ENCODE data around the gene NTN3.

NTN3 gene

DNA sequence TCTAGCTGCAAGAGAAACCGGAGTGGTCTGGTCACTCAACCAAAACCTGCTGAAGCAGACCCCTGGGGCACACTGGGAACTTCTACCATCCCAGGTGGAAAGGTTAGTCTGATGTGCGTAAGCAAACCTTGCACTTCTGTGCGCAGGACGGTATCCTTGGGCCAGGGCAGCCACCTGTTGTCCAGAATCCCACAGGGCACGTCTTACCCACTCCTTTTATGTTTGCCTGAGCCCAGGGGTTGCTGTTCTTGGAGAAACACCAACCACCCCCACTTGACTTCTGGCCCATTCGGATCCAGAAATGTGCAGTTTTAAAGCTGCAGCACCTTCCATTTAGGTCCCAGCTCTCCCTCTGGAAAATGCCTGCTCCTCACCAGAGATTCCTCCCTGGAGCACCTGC lies 22.5 kb downstream of the NTN3 start:
- no peak overlapping the region for H3K4me3 ChIP-seq (ENCODE audit: low read depth, low read length)
- DNase-seq (ENCODE audit: low read depth): no peak
- TF ChIP-seq, protein P1, sequence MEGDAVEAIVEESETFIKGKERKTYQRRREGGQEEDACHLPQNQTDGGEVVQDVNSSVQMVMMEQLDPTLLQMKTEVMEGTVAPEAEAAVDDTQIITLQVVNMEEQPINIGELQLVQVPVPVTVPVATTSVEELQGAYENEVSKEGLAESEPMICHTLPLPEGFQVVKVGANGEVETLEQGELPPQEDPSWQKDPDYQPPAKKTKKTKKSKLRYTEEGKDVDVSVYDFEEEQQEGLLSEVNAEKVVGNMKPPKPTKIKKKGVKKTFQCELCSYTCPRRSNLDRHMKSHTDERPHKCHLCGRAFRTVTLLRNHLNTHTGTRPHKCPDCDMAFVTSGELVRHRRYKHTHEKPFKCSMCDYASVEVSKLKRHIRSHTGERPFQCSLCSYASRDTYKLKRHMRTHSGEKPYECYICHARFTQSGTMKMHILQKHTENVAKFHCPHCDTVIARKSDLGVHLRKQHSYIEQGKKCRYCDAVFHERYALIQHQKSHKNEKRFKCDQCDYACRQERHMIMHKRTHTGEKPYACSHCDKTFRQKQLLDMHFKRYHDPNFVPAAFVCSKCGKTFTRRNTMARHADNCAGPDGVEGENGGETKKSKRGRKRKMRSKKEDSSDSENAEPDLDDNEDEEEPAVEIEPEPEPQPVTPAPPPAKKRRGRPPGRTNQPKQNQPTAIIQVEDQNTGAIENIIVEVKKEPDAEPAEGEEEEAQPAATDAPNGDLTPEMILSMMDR (IDR thresholded peaks at IDR 0.05; ENCODE audit: control insufficient read depth, extremely low read depth, insufficient read depth): no peak

DNA sequence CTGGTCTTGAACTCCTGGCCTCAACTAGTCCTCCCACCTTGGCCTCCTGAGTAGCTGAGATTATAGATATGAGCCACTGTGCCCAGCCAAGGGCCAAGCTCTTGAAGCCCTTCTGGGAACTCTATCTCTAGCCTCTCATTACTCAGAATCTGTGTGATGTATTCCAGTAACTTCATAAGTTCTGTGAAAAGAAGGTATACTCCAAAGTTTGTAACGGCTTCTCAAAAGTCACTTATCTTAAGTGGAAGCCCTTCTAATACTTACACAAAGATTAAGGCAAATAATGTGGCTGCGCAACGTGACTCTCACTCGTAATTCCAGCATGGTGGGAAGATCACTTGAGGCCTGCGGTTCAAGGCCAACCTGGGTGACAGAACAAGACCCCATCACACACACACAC lies 23.5 kb downstream of the NTN3 start:
- TF ChIP-seq, protein P1 (IDR thresholded peaks at IDR 0.05; ENCODE audit: control insufficient read depth, extremely low read depth, insufficient read depth): no peak
- no peak overlapping the region for H3K4me3 ChIP-seq (ENCODE audit: low read depth, low read length)
- no peak for DNase-seq (ENCODE audit: low read depth)

DNA sequence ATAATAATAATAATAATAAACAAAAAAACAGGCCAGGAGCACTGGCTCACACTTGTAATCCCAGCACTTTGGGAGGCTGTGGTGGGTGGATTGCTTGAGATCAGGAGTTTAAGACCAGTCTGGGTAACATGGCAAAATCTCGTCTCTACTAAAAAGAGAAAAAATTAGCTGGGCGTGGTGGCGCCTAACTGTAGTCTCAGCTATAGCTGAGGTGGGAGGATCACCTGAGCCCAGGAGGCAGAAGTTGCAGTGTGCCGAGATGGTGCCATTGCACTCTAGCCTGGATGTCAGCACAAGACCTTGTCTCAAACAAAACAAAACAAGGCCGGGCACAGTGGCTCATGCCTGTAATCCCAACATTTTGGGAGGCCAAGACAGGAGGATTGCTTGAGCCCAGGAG lies 23.9 kb downstream of the NTN3 start:
- DNase-seq (ENCODE audit: low read depth): no peak
- TF ChIP-seq, protein P1 (IDR thresholded peaks at IDR 0.05; ENCODE audit: control insufficient read depth, extremely low read depth, insufficient read depth): no peak
- H3K4me3 ChIP-seq (ENCODE audit: low read depth, low read length): no peak overlapping the region

DNA sequence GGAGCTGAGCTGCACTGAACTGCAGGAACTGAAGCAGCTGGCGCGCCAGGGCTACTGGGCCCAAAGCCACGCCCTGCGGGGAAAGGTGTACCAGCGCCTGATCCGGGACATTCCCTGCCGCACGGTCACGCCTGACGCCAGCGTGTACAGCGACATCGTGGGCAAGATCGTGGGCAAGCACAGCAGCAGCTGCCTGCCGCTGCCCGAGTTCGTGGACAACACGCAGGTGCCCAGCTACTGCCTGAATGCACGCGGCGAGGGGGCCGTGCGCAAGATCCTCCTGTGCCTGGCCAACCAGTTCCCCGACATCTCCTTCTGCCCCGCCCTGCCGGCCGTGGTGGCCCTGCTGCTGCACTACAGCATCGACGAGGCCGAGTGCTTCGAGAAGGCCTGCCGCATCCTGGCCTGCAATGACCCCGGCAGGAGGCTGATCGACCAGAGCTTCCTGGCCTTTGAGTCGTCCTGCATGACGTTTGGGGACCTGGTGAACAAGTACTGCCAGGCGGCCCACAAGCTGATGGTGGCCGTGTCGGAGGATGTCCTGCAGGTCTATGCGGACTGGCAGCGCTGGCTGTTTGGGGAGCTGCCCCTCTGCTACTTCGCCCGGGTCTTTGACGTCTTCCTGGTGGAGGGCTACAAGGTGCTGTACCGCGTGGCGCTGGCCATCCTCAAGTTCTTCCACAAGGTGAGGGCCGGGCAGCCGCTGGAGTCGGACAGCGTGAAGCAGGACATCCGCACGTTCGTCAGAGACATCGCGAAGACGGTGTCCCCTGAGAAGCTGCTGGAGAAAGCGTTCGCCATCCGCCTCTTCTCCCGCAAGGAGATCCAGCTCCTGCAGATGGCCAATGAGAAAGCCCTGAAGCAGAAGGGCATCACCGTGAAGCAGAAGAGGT lies 25.4 kb downstream of the NTN3 start:
- no peak for DNase-seq (ENCODE audit: low read depth)
- TF ChIP-seq, protein P1 (IDR thresholded peaks at IDR 0.05; ENCODE audit: control insufficient read depth, extremely low read depth, insufficient read depth): no peak

DNA sequence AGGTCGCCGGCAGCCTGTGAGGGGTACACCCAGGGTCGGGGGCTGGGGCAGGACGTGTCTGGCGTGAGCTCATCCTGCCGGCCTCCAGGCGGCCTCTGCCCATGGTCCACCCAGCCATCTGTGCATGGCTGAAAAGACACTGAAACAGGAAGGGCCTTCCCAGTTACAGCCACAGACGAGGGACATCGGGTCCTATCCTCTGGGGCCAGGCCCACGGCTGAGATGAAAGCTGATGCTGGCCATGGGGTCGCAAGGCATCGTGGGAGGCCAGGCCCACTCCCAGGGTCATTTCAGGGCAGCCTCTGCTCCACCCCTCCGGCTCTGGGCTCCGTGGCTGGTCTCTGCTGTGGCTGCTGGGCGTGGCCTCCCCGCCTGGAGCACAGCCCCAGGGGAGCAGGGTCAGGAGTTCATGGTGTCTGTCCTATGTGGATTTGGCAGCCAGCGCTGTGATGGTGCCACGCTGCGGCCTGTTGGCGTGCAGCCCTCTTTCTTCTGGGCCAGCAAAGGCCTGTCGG lies 26.1 kb downstream of the NTN3 start:
- TF ChIP-seq, protein P1 (IDR thresholded peaks at IDR 0.05; ENCODE audit: control insufficient read depth, extremely low read depth, insufficient read depth): 0 out of 2 replicates have a peak, but pooled peaks have one; percentile 19
- DNase-seq (ENCODE audit: low read depth): peak; percentile 46
- 0 out of 2 replicates have a peak overlapping the region, but pooled peaks have one; percentile 2 for H3K4me3 ChIP-seq (ENCODE audit: low read depth, low read length)

More for the DNA sequence above, 25.4 kb downstream of the NTN3 start:
- H3K4me3 ChIP-seq (ENCODE audit: low read depth, low read length): no peak overlapping the region

DNA sequence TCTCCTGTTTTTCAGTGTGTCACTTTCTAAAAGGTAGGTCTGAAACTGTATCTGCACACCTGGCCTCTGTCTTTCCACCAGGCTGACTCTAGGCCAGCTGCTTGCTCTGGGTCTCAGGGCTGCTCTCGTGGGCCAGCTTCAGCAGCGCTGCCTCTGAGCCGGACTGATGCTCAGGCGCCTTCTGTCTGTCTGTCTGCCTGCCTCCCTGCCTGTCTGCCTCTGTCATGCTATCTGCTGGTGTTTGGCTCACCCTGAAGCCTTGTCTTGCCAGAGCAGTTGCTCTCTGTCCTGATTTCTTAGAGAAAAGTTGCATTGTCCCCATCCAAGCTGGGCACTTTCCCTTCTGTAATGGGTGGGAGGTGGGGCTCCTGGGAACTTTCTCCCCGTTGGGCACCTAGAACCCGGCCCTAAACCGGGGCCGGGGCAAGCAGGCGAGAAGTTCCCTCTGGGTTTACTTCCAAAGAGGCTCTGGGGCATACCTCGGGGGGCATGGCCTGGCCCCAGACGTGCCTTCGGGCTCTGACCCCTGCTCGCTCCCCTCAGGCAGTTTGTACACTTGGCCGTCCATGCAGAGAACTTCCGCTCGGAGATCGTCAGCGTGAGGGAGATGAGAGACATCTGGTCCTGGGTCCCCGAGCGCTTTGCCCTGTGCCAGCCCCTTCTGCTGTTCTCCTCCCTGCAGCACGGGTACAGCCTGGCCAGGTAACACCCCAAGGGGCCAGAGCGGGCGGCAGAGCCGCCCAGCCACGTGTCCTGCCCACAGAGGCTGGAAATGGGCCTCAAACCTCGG lies 26.8 kb downstream of the NTN3 start:
- DNase-seq (ENCODE audit: low read depth): no peak
- H3K4me3 ChIP-seq (ENCODE audit: low read depth, low read length): no peak overlapping the region
- TF ChIP-seq, protein P1 (IDR thresholded peaks at IDR 0.05; ENCODE audit: control insufficient read depth, extremely low read depth, insufficient read depth): no peak
